MV-4-11 (cell line): ENCODE measurements around the gene S1PR1.
"Not testable (repeated sequence)": the region's sequence is repeated elsewhere in the genome, so short reads cannot be mapped to it uniquely, and the experiment has no call there.

ENCODE experiments used
- DNase-seq: peaks from one replicate; lab custom pipeline; 2025; lab: John Stamatoyannopoulos, UW

Gene S1PR1

DNA sequence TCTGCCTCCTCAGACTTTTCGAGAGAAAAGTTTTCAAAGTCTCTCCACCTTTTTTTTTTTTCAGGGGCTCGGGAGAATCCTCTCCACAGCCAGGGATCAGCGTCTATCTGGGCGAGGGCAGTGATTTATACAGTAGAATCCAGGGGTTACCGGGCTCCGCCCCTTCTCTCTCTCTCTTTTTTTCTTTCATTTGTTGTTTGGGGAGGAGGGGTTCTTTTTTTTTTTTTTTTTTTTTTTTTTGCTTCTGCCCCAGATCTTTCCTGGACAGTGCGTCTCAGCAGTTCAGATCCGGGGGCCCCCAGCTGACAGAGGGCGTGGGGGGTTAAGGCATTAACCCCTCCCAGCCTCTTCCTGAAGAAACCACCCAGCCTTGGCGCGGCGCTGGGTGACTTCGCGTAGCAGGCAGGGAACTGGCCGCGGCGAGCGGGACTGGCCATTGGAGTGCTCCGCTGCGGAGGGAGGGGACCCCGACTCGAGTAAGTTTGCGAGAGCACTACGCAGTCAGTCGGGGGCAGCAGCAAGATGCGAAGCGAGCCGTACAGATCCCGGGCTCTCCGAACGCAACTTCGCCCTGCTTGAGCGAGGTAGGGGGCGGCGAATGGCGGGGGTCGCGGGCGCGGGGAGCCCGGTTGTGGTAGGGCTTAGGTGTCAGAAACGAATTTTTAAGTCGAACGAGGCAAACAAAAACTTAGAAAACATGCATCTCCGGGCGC is at the start of gene S1PR1:
S1PR1 (plus strand) TSS at position 504 of the 713 bp plus-strand sequence. CDS start 1,966 bp downstream, outside the sequence.
- DNase-seq = no peak

DNA sequence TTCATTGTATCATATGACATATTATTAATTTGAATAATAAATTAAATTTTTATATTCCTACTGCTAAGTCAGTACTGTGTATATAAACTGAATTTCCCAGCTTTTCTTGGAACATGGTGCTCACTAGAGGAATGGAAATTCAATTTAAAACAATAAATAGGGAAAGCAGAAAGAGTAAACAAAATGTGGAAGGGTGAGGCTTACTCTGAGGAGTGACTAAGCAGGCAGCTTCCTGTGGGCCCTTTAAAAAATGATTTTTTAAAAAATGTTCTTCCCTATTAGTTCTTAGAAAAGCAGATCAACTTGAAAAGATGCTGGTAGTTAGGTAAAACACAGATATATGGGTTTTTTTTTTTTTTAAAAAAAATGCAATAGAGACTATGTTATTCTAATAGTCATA is 49.5 kb upstream of the S1PR1 start:
- peak; percentile 24 for DNase-seq

DNA sequence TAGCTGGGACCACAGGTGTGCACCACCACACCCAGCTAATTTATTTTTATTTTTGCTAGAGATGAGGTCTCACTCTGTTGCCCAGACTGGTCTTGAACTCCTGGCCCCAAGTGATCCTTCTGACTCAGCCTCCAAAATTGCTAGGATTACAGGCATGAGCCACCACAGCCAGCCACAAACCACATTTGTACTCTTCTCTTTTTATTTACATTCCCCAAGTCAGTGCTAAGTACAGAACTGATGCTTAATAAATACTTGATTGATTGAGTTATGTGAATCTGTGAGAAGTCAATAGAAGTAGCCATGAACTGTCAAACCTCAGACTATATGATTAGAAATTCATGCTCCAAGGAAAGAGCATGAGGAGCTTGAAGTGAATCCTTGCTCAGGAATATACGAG is 48.5 kb upstream of the S1PR1 start:
- peak; percentile 61 for DNase-seq

DNA sequence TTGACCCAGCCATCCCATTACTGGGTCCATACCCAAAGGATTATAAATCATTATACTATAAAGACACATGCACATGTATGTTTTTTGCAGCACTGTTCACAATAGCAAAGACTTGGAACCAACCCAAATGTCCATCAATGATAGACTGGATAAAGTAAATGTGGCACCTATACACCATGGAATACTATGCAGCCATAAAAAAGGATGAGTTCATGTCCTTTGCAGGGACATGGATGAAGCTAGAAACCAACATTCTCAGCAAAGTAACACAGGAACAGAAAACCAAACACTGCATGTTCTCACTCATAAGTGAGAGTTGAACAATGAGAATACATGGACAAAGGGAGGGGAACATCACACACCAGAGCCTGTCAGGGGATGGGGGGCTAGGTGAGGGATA is 47.9 kb upstream of the S1PR1 start:
- not testable (repeated sequence) for DNase-seq

DNA sequence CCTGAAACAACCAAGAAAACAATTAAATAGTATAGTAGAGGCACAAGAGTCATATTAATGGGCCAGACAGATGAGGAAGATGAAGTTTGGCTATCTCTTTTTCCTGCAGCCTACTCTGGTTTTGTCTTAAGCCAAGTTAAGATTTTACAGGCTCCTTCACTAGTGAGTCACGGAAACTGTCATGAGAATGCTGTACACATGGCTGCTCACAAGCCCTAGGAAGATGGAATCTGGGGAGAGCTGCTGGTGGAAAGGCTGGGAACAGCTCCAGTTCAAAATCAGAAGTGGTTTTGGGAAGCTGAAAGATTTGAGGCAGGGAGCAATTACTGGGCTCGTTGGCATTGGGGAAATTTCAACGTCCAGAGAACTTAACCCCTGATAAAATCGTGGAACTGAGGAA is 46.4 kb upstream of the S1PR1 start:
- DNase-seq = no peak

DNA sequence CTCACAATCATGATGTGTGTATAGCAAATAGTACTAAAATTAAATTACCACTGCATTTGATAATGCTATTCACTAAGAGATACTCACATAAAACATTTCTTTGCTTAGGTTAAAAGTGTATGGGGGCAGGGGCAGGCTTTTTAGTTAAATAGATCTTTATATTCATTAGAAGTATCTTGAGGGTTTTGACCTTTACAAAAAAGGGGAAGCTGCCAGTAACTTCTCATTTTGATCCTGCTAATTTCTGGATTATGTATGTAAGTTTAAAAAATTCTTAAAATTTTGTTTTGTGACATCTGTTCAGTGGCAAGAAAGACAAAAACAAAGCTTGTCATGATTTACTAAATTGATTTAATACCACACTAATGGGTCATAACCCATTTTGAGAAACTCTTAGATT is 45.8 kb upstream of the S1PR1 start:
- peak; percentile 27 for DNase-seq

DNA sequence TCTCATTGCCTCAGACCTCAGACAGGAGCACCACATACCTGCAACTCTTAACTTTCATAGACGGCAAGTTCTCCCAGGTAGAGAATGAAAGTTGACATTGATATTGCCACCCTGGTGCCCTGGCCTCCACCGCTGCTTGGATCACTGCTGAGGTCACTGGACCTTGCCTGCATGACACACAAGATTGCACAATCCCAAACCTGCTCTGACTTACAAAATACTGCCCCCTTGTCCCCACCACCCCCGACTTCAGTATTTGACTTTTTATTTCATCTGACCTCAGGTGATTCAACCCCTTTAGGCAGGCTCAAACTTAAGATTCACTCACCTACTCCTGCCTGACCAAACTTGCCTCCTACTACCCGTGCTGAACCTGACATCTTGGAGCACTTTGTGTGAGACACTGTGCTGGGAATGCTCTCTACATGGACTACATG is 43.1 kb upstream of the S1PR1 start:
- DNase-seq = no peak

DNA sequence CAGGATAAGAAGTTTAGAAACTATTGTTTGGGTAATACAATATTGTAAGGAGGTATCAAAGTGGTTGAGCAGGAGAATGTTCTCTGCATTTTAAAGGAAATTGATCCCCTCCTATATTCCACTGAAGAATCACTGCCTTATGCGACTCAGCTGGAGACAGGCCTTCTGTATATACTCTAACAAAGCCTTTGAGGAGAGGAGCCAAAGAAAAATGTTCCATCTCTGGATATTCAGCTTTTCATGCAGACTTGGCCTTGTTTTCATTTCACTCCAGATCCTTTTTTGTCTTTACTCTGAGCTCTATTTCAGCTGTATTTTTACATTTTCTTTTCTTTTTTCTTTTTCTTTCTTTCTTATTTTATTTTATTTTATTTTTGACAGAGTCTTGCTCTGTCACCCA is 42.1 kb upstream of the S1PR1 start:
- DNase-seq = no peak

DNA sequence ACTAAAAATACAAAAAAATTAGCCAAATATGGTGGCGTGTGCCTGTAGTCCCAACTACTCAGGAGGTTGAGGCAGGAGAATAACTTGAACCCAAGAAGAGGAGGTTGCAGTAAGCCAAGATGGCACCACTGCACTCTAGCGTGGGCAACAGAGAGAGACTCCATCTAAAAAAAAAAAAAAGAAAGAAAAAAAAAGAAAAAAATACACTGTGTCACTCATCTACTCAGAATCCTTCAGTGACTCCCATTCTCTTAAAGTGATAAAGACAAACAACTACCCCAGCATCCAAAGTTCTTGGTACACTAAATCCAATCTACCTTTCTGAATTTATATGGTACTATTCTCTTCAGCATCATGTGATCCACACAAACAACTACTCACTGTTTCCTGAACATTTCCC is 40.2 kb upstream of the S1PR1 start:
- DNase-seq = no peak

DNA sequence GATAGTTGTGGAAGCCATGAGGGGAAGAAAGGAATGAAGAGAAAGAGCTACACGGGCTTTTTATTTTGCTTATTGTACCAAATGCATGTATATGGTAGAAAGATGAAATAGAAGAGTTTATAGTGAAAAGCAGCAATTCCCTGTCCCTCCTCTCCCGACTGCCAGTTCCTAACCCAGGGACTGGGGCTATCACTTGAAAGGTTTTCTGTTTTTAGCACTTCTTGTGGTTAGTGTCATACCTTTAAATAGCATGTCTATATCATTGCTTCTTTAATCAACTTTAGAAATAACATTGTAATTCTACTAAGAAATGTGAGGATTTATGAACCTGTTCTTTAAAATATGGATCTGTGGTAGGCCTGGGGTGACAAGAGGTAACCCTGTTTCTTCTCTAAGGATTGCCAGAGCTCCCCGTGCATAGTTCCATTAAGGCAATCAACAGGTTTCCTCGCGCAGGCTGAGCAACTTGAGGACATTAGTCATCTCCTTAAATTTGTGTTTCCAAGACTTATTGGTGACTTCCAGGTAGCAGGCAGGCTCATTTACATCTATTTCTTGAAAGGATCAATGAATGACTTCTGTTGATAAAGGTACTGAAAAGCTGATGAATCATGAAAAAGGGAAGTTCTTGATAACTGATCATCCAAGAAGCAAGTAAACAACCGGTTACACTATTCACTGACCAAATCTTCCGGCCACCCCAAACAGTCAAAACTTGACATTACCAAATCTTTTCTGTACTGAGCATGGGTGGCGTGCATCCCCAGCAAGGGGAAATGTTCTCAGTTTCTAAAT is 37.8 kb upstream of the S1PR1 start:
- DNase-seq = peak; percentile 51

DNA sequence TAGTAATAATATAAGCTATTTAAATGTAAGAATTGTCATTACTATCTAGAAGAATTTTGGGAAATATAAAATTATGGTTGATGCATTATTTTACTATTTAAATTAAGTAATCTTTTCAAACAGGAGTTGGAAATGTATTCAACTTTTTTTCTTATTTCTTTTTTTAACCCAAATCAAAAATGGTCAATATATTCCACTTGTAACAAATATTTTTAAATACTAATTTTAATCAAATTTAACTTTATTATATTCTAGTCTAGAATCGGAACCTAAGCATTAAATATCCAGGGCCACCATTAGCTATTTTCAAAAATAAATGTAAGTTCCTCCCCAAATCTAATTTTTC is 37.2 kb upstream of the S1PR1 start:
- no peak for DNase-seq

DNA sequence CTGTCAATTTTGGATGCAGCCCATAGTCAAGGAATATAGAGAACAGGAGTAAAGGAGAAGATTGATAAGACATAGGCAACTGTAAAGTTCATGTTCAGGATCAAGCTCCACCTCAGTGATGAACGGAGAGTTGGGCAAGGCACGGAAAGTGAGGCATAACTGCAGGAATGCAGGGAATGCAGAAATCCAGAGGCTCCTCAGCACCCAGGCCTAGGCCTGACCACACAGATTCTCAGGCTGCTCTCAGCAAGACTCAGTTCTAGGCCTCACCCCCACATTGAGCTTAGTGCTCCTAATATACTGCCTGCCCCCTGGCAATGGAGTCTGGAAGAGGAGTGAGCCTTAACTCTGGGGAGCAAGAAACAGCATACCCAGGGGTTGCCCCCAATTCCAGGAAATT is 36.3 kb upstream of the S1PR1 start:
- no peak for DNase-seq

DNA sequence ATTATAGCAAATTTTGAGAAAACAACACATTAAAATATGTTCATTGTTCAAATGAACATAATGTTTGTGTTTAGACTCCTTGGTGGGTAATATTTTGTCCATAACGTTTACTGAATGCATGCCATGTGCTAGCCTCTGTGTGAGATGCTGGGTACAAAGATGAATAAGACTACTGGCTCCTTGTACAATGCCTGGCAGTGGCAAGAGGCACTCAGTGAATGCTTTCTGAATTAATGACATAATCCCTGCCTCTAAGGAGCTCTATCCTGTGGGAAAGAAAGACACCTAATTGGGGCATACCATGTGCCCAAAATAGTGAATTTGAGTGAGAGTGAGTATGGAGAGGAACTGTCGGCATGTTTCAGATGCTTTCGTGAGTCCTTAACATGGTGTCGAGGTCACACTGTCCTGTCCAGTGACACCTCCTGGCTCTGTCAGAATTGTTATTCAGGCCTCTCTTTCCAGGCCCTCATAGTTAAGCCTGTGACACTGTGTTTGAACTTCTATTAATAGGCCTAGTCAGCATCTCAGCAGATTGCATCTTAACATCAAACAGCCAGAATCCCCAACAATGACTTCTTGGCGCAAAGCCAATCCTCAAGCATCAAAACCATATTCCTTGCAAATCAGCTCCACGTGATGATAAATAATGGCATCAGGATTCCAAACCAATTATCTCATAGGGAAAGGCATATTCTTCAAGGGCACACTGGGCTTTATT is 32.8 kb upstream of the S1PR1 start:
- DNase-seq = no peak

DNA sequence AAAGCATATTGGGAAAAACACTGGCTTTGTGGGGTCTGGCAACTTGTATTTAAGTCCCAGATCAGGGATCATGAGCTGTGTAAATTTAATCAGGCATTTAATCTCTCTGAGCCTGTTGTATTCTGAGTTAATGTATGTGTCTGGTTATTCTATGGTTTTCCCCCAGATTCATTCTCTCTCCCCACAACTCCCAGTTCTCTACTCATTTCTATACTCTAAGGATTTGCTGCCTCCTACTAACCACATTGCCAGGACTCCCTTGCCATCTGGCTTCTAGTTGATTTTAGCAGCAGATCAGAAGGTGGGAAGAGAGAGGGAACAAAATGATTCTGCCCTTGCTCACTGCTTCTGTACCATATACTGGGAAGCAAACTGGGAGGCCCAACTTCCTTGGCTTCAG is 31.4 kb upstream of the S1PR1 start:
- no peak for DNase-seq

DNA sequence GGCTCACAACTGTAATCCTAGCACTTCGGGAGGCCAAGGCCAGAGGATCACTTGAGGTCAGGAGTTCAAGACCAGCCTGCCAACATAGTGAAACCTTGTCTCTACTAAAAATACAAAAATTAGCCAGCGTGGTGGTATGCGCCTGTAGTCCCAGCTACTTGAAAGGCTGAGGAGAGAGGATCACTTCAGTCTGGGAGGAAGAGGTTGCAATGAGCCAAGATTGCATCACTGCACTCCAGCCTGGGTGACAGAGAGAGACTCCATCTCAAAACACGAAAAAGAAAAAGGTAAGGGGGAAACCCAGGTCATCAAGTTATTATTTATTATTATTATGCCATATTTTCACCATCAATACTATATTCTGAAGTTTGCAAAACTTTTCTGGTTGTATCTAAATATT is 30.7 kb upstream of the S1PR1 start:
- not testable (repeated sequence) for DNase-seq

DNA sequence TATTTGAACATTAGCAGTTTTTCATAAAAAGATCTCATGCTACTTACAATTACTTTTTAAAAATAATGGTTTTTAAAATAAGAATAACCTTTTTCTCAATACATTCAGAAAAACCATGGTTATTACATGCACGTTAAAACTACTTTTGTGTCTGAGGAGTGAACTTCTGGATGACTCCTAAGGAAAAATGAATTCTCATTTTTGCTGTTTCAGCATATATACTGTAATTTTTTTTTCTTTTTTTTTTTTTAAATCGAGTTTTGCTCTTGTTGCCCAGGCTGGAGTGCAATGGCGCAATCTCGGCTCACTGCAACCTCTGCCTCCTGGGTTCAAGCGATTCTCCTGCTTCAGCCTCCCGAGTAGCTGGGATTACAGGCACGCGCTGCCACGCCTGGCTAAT is 29.5 kb upstream of the S1PR1 start:
- not testable (repeated sequence) for DNase-seq

DNA sequence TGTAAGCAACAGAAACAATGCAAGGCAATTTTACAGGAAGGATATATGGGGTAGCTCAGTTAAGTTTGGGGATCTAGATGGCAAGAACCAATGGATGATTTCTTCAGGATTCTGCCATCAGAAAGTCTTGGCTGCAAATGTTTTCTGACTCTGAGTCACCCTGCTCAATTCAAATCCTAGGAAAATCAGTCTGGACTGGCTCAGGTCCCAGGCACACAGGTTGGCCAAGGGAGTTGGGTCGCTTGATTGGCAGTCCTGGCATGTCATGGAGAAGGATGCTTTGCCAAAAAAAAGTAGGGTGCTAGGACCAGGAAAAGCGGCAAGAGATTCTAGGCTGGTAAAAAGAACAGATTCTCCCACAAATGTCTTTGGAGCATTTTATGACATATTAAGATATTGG is 28.9 kb upstream of the S1PR1 start:
- DNase-seq = no peak

DNA sequence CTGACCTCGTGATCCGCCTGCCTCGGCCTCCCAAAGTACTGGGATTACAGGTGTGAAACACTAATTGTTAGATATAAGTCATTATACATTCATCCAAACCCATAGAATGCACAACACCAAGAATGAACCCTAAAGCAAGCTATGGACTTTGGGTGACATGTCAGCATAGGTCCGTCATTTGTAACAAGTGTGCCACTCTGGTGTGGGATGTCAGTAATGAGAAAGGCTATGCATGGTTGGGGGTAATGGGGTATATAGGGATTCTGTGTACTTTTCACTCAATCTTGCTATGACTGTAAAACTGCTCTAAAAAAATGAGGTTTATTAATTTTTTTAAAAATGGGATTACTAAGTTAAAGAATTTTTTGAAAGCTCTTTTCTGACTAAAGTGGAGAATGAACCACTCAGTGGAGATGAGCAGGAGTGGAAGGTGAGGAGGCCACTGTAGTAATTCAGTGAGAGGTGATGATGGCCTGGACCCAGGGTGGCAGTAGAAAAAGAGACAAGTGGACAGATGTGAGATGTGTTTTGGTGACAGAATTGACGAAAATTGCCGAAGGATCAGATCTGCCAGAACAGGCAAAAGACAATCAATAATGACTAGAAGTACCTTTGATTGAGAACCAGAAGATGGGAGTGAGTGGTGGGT is 21.3 kb upstream of the S1PR1 start:
- DNase-seq = no peak

DNA sequence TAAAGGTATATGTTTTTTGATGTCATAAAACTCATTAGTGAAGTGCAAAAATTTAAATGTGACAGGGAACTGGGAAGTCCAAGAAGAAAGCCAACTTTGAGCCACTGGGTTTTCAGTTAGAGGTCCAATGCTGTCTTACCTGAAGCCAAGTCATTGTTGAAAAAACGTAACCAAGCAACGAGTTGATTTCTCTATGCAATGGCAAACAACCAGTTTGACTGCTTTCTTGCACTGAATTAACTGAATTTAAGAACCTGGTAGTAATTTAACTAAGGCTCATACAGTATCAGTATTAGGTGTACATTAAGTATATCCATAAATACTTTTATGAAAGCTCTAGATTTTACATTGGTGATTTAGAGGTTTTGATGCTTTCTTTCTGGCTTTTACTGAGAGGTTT is 20.2 kb upstream of the S1PR1 start:
- no peak for DNase-seq

DNA sequence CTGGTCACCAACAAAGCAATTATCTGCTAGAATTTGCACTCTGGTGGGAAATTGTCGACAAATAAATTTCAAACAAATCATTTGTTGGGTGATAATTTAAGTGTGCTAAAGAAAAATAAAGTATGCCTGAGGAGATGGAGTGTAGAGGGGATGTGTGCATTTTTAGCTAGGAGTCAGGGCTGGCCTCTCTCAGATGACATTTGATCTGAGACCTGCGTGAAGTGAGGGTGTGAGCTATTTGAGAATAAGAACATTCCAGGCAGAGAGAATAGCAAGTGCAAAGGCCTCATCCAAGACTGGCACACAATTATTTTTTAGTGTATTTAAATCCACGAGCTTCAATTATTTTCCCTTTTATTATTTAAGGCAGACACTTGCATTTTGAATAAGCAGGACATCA is 19.7 kb upstream of the S1PR1 start:
- no peak for DNase-seq

DNA sequence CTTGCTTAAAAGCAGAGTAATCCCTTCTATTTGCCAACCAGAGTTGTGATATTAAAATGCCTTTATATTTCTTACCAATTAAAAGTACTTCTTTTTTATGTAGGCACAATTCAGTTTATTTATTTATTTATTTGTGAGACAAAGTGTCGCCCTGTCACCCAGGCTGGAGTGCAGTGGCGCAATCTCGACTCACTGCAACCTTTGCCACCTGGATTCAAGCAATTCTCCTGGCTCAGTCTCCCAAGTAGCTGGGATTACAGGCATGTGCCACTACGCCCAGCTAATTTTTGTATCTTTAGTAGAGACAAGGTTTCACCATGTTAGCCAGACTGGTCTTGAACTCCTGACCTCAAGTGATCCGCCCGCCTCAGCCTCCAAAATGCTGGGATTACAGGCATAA is 17.9 kb upstream of the S1PR1 start:
- not testable (repeated sequence) for DNase-seq
